ENCODE results near the gene STK24.

- TF ChIP-seq CTCF (conservative IDR thresholded peaks at IDR 0.05 in 1 of 2, IDR thresholded peaks at IDR 0.05 in 1 of 2; ENCODE audit: low read depth in 1 of 2, low read length in 2 of 2) (no peak), EZH2 (IDR thresholded peaks at IDR 0.05; ENCODE audit: low read length, missing control alignments) (no peak)
Measured at GRCh38 chr13:98475522-98475921, 101.4 kb downstream of the STK24 start.
